Panc1 (cell line): ENCODE measurements around the gene ADAMTS4. TPM values are rescaled to one million over a fixed set of nuclear protein-coding genes. Genes with fewer than 3 reads are reported as not detected.

ENCODE experiments used
- ATAC-seq: fragments of 200-7000 bp; cut with Tn5 transposase; 2 replicates; pipeline ENCODE4 v1.9.1; 2020; ENCODE audit warnings: mild to moderate bottlenecking, moderate library complexity
- BruUV-seq: library from RNA; stranded (reverse); fragments of 400-500 nt; replicated peaks from 2 replicates; lab custom pipeline; 2021; lab: Mats Ljungman, UMichigan
- CTCF ChIA-PET: fragments of 300-600 bp; sonication (Branson Sonifier 250); formaldehyde crosslinking; loops from one replicate; lab custom pipeline; 2022; ENCODE audit warnings: antibody characterized with exemption; lab: Charles Lee
- POLR2A ChIA-PET: fragments of 300-600 bp; sonication (Branson Sonifier 250); formaldehyde crosslinking; loops from one replicate; lab custom pipeline; 2022; ENCODE audit warnings: antibody characterized with exemption; lab: Charles Lee
- DNase-seq: peaks from one replicate; pipeline ENCODE4 v3.0.0-alpha.2; 2010; ENCODE audit warnings: low read depth, low spot score
- H3K27ac ChIP-seq: 2 replicates; pipeline ENCODE4 v1.5.1; 2011; ENCODE audit warnings: mild to moderate bottlenecking, low read length, inconsistent platforms
- H3K27me3 ChIP-seq: fragments of 200-500 bp; sonication (Bioruptor generic); 2 replicates; pipeline ENCODE4 v1.6.0; 2014; ENCODE audit warnings: low read length, inconsistent platforms; ENCODE audit not compliant: control insufficient read depth, insufficient read depth
- H3K36me3 ChIP-seq: fragments of 200-500 bp; sonication (Bioruptor generic); 2 replicates; pipeline ENCODE4 v1.5.1; 2014; ENCODE audit warnings: inconsistent platforms, mild to moderate bottlenecking, low read length, moderate library complexity; ENCODE audit not compliant: control insufficient read depth, insufficient read depth
- H3K4me1 ChIP-seq: 2 replicates; pipeline ENCODE4 v1.5.1; 2011; ENCODE audit warnings: inconsistent platforms, mild to moderate bottlenecking, low read length, moderate library complexity; ENCODE audit not compliant: control insufficient read depth, insufficient read depth
- H3K4me3 ChIP-seq, 2 experiments: 2 replicates each; pipeline ENCODE4 v1.5.1; 2011 to 2012; ENCODE audit warnings: low read depth in 2 of 2, low read length in 2 of 2, mild to moderate bottlenecking in 2 of 2, inconsistent platforms in 1 of 2, moderate library complexity in 1 of 2
- H3K9me3 ChIP-seq: fragments of 200-500 bp; sonication (Bioruptor generic); 2 replicates; pipeline ENCODE4 v1.5.1; 2014; ENCODE audit warnings: low read depth, mild to moderate bottlenecking, inconsistent platforms, low read length, moderate library complexity; ENCODE audit not compliant: control insufficient read depth, insufficient read depth
- POLR2AphosphoS5 ChIP-seq: IDR thresholded peaks from 2 replicates; pipeline ENCODE4 v1.6.1; 2012; ENCODE audit warnings: mild to moderate bottlenecking, low read depth, low read length, moderate library complexity
- SIN3A ChIP-seq: IDR thresholded peaks from 2 replicates; pipeline ENCODE4 v1.6.1; 2012; ENCODE audit warnings: low read depth, mild to moderate bottlenecking, low read length, moderate library complexity, borderline replicate concordance; ENCODE audit not compliant: insufficient read depth
- TCF7L2 ChIP-seq: IDR thresholded peaks from 2 replicates; pipeline ENCODE4 v1.6.1; 2011; ENCODE audit warnings: mild to moderate bottlenecking, low read depth, low read length, inconsistent platforms
- in situ Hi-C: cut with HindIII; loops from 2 replicates; pipeline ENCODE4 v1.10.0; 2016; ENCODE audit warnings: low sequenced_read_pairs, low pct_unique_long_range_greater_than_20kb
- intact Hi-C: fragments of 100-400 bp; cut with micrococcal nuclease; formaldehyde crosslinking; loops from one replicate; pipeline ENCODE4 v1.10.0; 2022; ENCODE audit not compliant: unreplicated experiment
- total RNA-seq: library from RNA; stranded (reverse); gene quantifications from one replicate; pipeline ENCODE4 v1.2.1, GENCODE V29; 2021; ENCODE audit not compliant: unreplicated experiment
- TF ChIP-seq, protein P1 (sequence below): fragments of 450-650 bp; IDR thresholded peaks from 2 replicates; pipeline ENCODE4 v1.5.1; 2017; ENCODE audit warnings: mild to moderate bottlenecking
- TF ChIP-seq, protein P2 (sequence below), 2 experiments: IDR thresholded peaks; 2 replicates each; pipeline ENCODE4 v1.6.1; 2011 to 2012; ENCODE audit warnings: low read depth in 2 of 2, control low read depth in 1 of 2, low read length in 1 of 2, mild to moderate bottlenecking in 1 of 2, moderate library complexity in 1 of 2; ENCODE audit not compliant: insufficient read depth in 1 of 2

Gene ADAMTS4
- total RNA-seq, 1 experiment from 2014 or later, result 0.26 TPM

DNA sequence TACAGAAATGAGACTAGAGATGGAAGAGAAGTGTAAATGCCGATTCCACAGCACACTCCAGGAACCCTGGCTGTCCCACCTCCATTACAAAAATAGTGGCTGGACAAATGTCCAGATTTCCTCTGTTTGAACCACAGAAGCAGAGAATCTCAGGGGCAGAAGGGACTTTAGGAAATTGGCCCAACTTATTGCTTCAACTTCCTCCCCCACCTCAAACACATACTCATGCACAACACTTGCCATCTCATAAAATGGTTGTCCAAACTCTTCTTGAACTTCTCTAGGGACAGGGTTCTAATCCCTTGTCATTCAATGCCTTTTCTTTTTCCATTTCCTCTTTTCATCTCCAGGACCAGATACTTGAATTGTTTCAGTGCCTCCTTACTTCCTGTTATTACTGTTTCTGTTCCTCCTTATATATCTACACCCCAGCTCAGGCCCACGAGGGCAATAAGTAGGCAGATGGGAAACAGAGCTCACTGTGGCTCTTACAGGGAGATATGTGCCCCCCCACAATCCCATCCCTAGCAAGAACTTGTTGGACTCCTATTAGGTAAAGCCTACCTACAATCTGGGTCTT is 13.0 kb downstream of the ADAMTS4 start:
- H3K4me3 ChIP-seq, result no peak overlapping the region
- no peaks in the 10 kb centered on the region for H3K9me3 ChIP-seq
- TF ChIP-seq, protein P1, sequence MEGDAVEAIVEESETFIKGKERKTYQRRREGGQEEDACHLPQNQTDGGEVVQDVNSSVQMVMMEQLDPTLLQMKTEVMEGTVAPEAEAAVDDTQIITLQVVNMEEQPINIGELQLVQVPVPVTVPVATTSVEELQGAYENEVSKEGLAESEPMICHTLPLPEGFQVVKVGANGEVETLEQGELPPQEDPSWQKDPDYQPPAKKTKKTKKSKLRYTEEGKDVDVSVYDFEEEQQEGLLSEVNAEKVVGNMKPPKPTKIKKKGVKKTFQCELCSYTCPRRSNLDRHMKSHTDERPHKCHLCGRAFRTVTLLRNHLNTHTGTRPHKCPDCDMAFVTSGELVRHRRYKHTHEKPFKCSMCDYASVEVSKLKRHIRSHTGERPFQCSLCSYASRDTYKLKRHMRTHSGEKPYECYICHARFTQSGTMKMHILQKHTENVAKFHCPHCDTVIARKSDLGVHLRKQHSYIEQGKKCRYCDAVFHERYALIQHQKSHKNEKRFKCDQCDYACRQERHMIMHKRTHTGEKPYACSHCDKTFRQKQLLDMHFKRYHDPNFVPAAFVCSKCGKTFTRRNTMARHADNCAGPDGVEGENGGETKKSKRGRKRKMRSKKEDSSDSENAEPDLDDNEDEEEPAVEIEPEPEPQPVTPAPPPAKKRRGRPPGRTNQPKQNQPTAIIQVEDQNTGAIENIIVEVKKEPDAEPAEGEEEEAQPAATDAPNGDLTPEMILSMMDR, result no peak
- TF ChIP-seq, protein P2, sequence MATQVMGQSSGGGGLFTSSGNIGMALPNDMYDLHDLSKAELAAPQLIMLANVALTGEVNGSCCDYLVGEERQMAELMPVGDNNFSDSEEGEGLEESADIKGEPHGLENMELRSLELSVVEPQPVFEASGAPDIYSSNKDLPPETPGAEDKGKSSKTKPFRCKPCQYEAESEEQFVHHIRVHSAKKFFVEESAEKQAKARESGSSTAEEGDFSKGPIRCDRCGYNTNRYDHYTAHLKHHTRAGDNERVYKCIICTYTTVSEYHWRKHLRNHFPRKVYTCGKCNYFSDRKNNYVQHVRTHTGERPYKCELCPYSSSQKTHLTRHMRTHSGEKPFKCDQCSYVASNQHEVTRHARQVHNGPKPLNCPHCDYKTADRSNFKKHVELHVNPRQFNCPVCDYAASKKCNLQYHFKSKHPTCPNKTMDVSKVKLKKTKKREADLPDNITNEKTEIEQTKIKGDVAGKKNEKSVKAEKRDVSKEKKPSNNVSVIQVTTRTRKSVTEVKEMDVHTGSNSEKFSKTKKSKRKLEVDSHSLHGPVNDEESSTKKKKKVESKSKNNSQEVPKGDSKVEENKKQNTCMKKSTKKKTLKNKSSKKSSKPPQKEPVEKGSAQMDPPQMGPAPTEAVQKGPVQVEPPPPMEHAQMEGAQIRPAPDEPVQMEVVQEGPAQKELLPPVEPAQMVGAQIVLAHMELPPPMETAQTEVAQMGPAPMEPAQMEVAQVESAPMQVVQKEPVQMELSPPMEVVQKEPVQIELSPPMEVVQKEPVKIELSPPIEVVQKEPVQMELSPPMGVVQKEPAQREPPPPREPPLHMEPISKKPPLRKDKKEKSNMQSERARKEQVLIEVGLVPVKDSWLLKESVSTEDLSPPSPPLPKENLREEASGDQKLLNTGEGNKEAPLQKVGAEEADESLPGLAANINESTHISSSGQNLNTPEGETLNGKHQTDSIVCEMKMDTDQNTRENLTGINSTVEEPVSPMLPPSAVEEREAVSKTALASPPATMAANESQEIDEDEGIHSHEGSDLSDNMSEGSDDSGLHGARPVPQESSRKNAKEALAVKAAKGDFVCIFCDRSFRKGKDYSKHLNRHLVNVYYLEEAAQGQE (IDR thresholded peaks at IDR 0.05; ENCODE audit: insufficient read depth in 1 of 2, low read depth in 2 of 2, low read length in 1 of 2), result no peak
- TF ChIP-seq POLR2AphosphoS5 (no peak), TCF7L2 (no peak), SIN3A (no peak)
- no peak overlapping the region for H3K27ac ChIP-seq
- H3K36me3 ChIP-seq, result no peaks in the 10 kb centered on the region
- no peaks in the 10 kb centered on the region for H3K4me1 ChIP-seq
- in situ Hi-C loops (no loop called here), intact Hi-C loops (no loop called here)
- POLR2A ChIA-PET, result interaction anchor here (0.6 kb wide), 1 partner anchor 11 kb away, joined by 3 read pairs; no protein-coding TSS in a partner anchor
- no peak for DNase-seq
- BruUV-seq, result no TSS peak
- H3K27me3 ChIP-seq, result no peaks in the 10 kb centered on the region
- ATAC-seq, result no peak
- CTCF ChIA-PET, result interaction anchor here (0.5 kb wide), 1 partner anchor 15 kb away, joined by 4 read pairs; no protein-coding TSS in a partner anchor

DNA sequence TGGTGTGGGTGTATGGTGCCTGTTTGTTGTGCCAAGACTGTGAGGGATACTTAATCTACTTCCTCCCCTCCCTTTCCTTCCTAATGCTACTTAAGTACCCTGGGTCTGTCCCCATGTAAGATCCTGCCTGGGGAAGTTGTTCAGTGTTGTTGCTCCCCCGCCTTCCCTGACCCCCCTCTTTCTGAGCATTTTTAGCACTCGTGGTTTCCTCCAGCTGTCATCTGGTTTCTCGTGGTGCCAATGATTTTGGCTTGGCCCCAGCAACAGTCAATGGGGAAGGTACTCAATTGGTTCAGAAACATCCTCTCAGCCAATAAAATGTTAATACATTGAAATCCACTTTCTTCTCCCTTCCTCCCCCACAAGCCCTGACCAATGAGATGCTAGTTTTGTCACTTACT is 13.6 kb downstream of the ADAMTS4 start:
- in situ Hi-C loops, result no loop called here
- Histone ChIP-seq H3K9me3 (no peaks in the 10 kb centered on the region), H3K27me3 (no peaks in the 10 kb centered on the region), H3K36me3 (no peaks in the 10 kb centered on the region), H3K4me1 (no peaks in the 10 kb centered on the region), H3K27ac (no peak overlapping the region), H3K4me3 (no peak overlapping the region)
- CTCF ChIA-PET, result no interaction called here
- DNase-seq (no peak), ATAC-seq (no peak)
- POLR2A ChIA-PET, result no interaction called here
- BruUV-seq, result no TSS peak
- TF ChIP-seq, protein P2 (IDR thresholded peaks at IDR 0.05; ENCODE audit: insufficient read depth in 1 of 2, low read depth in 2 of 2, low read length in 1 of 2), result no peak
- no peak for TF ChIP-seq TCF7L2
- no peak for TF ChIP-seq POLR2AphosphoS5
- no peak for TF ChIP-seq SIN3A
- TF ChIP-seq, protein P1, result no peak
- intact Hi-C loops, result no loop called here
